ENCODE data around the gene ATG7.
"Not testable (repeated sequence)": the region's sequence is repeated elsewhere in the genome, so short reads cannot be mapped to it uniquely, and the experiment has no call there.

ATG7 gene

DNA sequence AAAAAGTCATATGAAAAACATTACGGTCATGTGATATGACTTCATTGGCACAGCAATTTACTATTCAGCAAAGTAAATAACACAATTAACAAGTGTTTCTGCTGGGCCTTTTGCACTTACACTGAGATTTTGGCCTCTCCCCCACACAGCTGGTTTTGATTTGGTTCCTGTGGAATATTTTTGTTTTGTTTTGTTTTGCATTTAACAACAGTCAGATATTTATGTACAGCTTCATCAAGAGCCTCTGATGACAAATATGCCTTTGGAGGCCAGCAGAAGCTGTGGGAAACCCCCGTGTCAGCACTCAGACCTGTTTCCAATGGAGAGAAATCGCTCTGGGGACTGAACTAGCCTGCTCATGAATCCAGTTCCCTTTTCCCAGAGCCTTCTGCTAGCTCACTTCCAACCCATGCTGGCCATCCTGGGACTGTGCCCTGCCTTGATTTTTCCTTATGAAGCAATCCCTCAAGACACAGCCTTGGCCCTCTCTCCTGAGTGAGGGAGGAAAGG, 161.9 kb downstream of the ATG7 start:
- no peak for DNase-seq (ENCODE audit: low read depth in 2 of 2)

DNA sequence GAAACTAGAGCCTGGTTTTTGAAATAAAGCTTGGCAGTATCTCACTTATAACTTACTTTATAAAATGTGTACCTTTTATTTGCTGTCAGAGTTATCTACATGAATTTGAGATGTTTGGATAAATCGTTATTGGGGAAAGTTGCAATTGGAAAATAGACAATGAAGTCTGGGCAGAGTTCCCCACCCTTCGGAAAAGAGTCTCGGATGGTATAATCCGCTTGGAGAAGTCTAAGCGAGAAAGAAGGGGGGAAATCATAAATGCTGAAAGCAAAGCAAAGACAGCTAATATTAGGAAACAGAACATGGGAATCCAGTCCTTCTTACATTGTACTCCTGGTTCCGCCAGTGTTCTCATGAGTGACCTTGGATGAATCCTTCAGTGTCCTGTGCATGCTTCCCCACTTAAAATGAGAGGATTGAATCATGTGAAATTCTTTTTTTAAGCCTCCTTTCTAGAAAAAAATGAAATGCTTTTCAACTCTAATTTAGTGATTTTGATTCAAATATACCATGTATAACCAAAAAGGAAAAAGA, 162.4 kb downstream of the ATG7 start:
- no peak for DNase-seq (ENCODE audit: low read depth in 2 of 2)

- DNase-seq (ENCODE audit: low read depth in 2 of 2), result no peak
Observed at GRCh38 chr3:11435440-11436165, 163.4 kb downstream of the ATG7 start.

GRCh38 chr3:11436775-11437174, 164.6 kb downstream of the ATG7 start:
- no peak for DNase-seq (ENCODE audit: low read depth in 2 of 2)

DNA sequence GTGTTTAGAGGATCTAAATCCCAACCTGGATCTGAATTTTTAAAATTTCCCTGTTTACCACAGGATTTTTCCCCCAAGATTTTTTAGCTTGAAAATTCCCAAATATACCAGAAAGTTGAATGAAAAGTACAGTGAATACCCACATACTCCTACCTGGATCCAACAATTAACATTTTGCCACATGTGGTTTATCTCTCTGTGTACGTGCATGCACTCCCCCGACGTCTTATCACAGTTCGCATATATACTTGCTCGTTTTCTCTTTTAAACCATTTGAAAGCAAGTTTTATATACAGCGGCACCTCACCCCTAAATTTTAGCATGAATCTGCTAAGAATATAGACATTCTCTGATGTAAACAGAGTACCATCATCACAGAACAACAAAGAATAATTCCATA, 165.3 kb downstream of the ATG7 start:
- no peak for DNase-seq (ENCODE audit: low read depth in 2 of 2)

- DNase-seq (ENCODE audit: low read depth in 2 of 2), result no peak
Observed at GRCh38 chr3:11438646-11439045, 166.4 kb downstream of the ATG7 start.

DNA sequence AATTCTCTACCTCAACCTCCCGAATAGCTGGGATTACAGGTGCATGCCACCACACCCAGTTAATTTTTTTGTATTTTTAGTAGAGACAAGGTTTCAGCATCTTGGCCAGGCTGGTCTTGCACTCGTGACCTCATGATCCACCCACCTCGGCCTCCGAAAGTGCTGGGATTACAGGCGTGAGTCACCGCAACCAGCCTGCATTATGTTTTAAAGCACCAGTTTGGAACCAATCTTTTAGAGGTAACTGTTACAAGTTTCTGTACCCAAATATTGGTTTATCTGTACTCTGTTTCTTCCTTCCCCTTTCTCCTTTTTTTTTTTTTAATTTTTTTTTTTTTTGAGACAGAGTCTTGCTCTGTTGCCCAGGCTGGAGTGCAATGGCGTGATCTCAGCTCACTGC, 169.1 kb downstream of the ATG7 start:
- DNase-seq (ENCODE audit: low read depth in 2 of 2), result not testable (repeated sequence)

- no peak for DNase-seq (ENCODE audit: low read depth in 2 of 2)
Observed at GRCh38 chr3:11444404-11444803, 172.2 kb downstream of the ATG7 start.

DNA sequence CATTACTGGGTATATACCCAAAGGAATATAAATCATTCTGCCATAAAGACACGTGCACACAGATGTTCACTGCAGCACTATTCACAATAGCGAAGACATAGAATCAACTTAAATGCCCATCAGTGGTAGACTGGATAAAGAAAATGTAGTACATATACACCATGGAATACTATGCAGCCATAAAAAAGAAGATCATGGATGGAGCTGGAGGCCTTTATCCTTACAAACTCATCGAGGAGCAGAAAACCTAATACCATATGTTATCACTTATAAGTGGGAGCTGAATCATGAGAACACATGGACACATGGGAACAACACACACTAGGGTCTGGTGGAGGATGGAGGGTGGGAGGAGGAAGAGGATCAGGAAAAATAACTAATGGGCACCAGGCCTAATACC, 173.0 kb downstream of the ATG7 start:
- DNase-seq (ENCODE audit: low read depth in 2 of 2), result not testable (repeated sequence)

- no peak for DNase-seq (ENCODE audit: low read depth in 2 of 2)
Observed at GRCh38 chr3:11445883-11446282, 173.7 kb downstream of the ATG7 start.

DNA sequence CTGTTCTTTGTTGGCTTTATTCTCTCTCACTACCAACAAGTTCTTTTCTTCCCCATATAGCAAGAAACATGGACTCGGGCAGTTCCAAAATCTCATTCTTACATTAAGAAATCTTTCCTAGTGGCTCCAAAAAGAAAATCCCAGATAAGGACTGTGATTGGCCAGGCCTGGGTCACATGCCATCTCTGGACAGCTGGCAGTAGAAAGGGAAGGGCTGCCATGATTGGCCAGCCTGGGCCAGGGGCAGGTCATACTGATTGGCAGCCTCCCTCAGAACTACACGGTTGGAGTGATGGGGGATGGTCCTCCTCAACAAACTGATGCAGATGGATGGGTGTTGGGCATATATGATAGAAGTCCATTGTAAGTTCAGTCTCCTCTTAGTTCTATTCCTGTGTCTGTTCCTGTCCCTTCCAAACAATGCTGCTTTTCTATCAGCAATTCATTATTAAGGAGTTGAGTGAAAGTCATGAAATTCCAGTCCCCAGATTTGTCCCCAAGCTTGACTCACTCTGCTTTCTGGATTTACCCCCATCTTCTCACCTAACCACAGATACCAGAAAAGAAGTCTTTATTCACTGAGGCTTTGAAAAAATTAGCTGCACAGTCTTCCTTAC, 175.5 kb downstream of the ATG7 start:
- DNase-seq (ENCODE audit: low read depth in 2 of 2), result no peak

GRCh38 chr3:11450015-11450414, 177.8 kb downstream of the ATG7 start:
- no peak for DNase-seq (ENCODE audit: low read depth in 2 of 2)

- no peak for DNase-seq (ENCODE audit: low read depth in 2 of 2)
Observed at GRCh38 chr3:11452312-11452711, 180.1 kb downstream of the ATG7 start.

DNA sequence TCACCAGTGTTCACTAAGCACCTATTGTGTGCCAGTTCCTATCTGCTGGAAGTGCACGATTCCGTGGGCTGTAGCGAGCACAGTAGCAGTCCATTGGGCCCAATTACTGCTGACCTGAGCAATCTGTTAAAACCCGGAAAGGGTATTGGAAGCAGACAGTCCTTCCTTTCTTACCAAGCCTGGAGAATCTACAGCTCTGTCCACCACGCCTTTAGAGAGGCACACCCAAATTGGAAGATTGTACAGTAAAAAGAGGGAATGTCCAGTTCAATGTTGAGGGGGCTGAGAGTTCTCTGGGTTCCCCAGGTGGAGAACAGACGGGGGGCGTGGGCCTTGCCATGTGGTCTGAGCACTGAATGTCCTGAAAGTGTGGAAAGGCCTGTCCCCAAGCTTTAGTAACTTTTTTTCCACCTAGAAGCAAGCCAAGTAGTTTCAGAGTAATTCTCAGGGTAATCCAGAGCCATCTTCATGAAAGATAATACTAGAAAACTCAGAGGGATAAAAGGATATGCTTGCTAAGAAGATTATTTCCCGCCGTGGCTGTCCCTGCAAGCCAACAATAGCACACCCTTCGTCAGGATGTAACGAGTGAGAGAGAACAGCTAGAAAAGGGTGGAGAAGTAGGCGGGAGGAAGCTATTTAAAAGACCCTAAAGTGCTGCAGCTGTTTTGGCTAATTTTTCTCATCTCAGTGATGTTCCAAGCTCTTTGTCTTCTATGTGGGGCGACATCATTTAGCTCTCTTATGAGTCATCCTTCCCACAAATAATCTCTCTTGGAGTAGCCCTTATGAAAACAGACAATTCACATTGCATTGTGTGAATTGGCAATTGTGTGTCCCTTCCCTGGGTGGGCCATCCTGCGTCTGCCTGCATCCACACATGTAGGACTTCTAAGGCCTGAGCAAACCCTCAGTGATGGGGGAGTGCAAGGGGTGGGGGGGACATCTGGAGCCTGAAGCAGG, 181.0 kb downstream of the ATG7 start:
- DNase-seq (ENCODE audit: low read depth in 2 of 2), result no peak

DNA sequence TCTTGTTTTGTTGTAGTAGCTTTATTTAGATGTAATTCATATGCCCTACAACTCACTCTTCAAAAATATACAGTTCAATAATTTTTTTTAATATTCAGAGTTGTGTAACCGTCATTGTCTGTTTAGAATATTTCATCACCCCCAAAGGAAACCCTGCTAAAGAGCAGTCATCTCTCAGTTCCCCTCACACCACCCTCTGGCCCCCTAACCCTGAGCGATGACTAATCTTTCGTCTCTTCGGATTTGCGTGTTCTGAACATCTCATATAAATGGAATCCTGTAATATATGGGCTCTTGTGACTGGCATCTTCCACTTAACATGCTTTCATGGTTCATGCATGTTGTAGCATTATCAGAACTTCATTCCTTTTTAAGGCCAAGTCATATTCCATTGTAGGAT, 183.8 kb downstream of the ATG7 start:
- no peak for DNase-seq (ENCODE audit: low read depth in 2 of 2)

DNA sequence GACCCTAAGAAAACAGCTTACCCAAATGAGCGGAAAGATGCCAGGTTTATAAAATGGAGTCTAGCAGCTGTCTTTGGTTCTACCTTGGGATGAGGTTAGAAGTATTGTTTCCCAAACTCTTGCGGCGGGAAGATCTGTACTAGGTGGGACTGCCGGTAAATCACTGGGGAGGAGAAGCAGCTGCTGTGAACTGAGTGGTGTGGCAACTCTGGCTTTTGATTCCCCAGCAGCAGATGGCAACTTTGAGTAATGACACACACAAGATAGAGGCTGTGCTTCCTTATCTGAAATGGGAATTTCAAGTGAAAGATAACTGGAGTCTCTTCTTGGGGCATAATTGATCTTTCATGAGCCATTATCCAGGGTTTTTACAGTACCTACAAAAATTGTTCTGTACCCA, 184.9 kb downstream of the ATG7 start:
- DNase-seq (ENCODE audit: low read depth in 2 of 2), result no peak

DNA sequence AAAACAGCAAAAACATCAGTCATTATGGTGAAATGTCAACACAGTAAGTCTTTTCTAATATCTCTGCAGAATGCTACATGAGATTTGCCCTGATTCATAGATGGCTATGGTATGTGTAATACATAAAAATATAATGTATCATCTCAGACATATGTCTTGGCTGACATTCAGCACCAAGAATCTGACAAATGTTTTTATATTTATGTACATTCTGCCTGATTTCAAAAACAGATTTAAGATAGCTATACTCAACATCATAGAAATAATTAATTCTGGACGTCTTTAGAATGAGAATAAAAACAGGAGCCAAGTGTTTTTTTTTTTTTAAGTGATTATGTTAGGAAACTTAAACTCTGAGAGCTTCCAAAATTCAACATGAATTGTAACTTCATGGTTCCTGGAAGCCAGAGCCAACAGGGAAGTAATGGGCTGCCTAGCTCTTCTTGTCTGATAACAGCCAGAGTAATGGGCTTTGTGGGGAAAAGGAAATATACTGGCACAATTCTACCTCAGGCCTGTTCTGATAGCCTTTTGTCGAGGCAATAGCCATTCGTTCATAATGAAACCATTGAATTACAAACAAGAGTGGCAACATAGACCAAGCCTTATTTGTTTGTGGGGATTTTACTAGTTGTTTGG, 187.1 kb downstream of the ATG7 start:
- DNase-seq (ENCODE audit: low read depth in 2 of 2), result no peak

GRCh38 chr3:11461226-11461625, 189.0 kb downstream of the ATG7 start:
- DNase-seq (ENCODE audit: low read depth in 2 of 2), result no peak

DNA sequence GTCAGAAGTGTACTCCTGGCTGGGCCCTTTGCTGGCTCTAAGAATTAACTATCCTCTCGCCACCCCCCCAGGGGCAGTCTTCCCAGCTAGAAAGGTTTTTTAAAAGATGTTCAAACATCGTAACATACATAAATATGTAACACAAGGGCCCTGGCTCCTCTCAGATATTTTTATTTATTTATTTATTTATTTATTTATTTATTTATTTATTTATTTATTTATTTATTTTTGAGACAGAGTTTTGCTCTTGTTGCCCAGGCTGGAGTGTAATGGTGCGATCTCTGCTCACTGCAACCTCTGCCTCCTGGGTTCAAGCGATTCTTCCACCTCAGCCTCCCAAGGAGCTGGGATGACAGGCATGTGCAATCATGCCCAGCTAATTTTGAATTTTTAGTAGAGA, 190.5 kb downstream of the ATG7 start:
- not testable (repeated sequence) for DNase-seq (ENCODE audit: low read depth in 2 of 2)

GRCh38 chr3:11463591-11463990, 191.4 kb downstream of the ATG7 start:
- DNase-seq (ENCODE audit: low read depth in 2 of 2), result no peak

- DNase-seq (ENCODE audit: low read depth in 2 of 2), result no peak
Observed at GRCh38 chr3:11464356-11464755, 192.2 kb downstream of the ATG7 start.
